ENCODE results near the gene DTX1.
A peak's percentile ranks its signal among the peaks of the same experiment; 100 is the strongest.

Gene DTX1

DNA sequence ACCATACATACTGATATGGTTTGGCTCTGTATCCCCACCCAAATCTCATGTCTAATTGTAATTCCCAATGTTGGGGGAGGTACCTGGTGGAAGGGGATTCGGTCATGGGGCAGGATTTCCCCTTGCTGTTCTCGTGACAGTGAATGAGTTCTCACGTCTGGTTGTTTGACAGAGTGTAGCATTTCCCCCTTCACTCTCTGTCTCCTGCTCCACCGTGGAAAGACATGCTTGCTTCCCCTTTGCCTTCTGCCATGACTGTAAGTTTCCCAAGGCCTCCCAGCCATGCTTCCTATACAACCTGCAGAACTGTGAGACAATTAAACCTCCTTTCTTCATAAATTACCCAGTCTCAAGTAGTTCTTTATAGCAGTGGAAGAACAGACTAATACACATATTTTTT, 28.8 kb upstream of the DTX1 start:
- H3K23ac ChIP-seq (ENCODE audit: low read length): no peak overlapping the region
- no peaks in the 10 kb centered on the region for H3K4me1 ChIP-seq (ENCODE audit: control insufficient read depth in 1 of 2, insufficient read depth in 2 of 2, low read length in 2 of 2)
- no peak overlapping the region for H3K9ac ChIP-seq (ENCODE audit: low read length)
- no peak overlapping the region for H2BK120ac ChIP-seq (ENCODE audit: insufficient read depth, low read length, poor library complexity)
- H2BK12ac ChIP-seq (ENCODE audit: low read length): no peak overlapping the region
- no peaks in the 10 kb centered on the region for H3K36me3 ChIP-seq (ENCODE audit: control insufficient read depth in 1 of 2, insufficient read depth in 2 of 2, low read length in 2 of 2)
- no peak overlapping the region for H2AFZ ChIP-seq (ENCODE audit: insufficient read depth, low read length, poor library complexity)
- no peak for DNase-seq
- H3K14ac ChIP-seq (ENCODE audit: low read length): no peak overlapping the region
- no peak overlapping the region for H3K27ac ChIP-seq (ENCODE audit: low read depth, low read length)
- H3K79me2 ChIP-seq (ENCODE audit: control insufficient read depth, insufficient read depth, low read length, poor library complexity): no peaks in the 10 kb centered on the region
- peaks cover 4% of the 10 kb centered on the region for H3K9me3 ChIP-seq (ENCODE audit: insufficient read depth, low read depth, low read length)
- no peak overlapping the region for H3K4me3 ChIP-seq (ENCODE audit: low read depth, low read length)
- H3K79me1 ChIP-seq (ENCODE audit: low read length): no peaks in the 10 kb centered on the region
- H4K12ac ChIP-seq (ENCODE audit: low read depth, low read length): no peak overlapping the region
- H2BK5ac ChIP-seq (ENCODE audit: low read depth, low read length, poor library complexity): no peak overlapping the region
- no CpG with 5 or more reads among the region's 4 CpGs for WGBS (ENCODE audit: extremely low coverage, insufficient coverage, insufficient read length)
- H3K4me2 ChIP-seq (ENCODE audit: low read length): no peak overlapping the region
- H3K27me3 ChIP-seq (ENCODE audit: insufficient read depth, low read length): no peaks in the 10 kb centered on the region
- H3K18ac ChIP-seq (ENCODE audit: low read length): no peak overlapping the region
- H2AK5ac ChIP-seq (ENCODE audit: low read length): no peak overlapping the region
- H4K91ac ChIP-seq (ENCODE audit: low read depth, low read length): no peak overlapping the region
- H3K4ac ChIP-seq (ENCODE audit: low read depth, low read length): no peak overlapping the region
- no peak overlapping the region for H4K8ac ChIP-seq (ENCODE audit: low read depth, low read length)

DNA sequence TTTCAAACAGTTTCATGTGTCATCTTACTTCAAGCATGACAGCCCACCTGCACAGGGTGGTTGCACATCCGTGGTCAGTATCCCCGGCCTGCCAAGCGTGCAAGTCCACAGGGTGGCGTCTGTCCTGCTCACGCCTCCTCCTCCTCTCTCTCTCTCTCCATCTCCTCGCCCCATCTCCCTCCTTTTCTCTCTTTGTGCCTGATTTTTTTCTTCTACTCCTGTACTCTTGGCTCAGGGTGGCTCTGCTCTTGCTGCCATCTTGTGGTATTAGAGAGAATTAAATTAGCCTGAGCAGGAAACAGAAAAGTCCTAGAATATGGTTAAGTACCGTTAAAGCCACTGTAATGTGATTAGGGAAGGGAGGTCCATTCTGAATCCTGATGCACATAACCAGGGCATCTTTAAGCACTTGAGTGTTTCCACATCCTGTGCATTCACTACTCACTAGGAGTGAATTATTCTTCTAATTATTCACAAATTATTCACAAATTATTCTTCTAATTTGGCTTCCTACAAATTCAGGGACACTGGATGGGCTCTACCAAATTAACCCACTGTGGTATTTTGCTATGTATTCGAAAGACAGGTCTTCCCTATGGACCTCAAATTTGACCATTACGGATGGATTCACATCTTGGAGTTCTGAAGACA, 25.5 kb upstream of the DTX1 start:
- Histone ChIP-seq H3K4ac (ENCODE audit: low read depth, low read length) (no peak overlapping the region), H3K36me3 (ENCODE audit: control insufficient read depth in 1 of 2, insufficient read depth in 2 of 2, low read length in 2 of 2) (no peaks in the 10 kb centered on the region), H3K14ac (ENCODE audit: low read length) (no peak overlapping the region), H3K79me2 (ENCODE audit: control insufficient read depth, insufficient read depth, low read length, poor library complexity) (no peaks in the 10 kb centered on the region), H3K4me2 (ENCODE audit: low read length) (no peak overlapping the region), H2BK120ac (ENCODE audit: insufficient read depth, low read length, poor library complexity) (no peak overlapping the region), H3K9me3 (ENCODE audit: insufficient read depth, low read depth, low read length) (peaks cover 4% of the 10 kb centered on the region), H3K4me3 (ENCODE audit: low read depth, low read length) (no peak overlapping the region), H4K12ac (ENCODE audit: low read depth, low read length) (no peak overlapping the region), H2AK5ac (ENCODE audit: low read length) (no peak overlapping the region), H3K9ac (ENCODE audit: low read length) (no peak overlapping the region), H4K91ac (ENCODE audit: low read depth, low read length) (no peak overlapping the region), H2BK5ac (ENCODE audit: low read depth, low read length, poor library complexity) (no peak overlapping the region), H3K27ac (ENCODE audit: low read depth, low read length) (no peak overlapping the region), H3K79me1 (ENCODE audit: low read length) (no peaks in the 10 kb centered on the region), H2AFZ (ENCODE audit: insufficient read depth, low read length, poor library complexity) (no peak overlapping the region), H2BK12ac (ENCODE audit: low read length) (no peak overlapping the region), H3K27me3 (ENCODE audit: insufficient read depth, low read length) (no peaks in the 10 kb centered on the region), H4K8ac (ENCODE audit: low read depth, low read length) (no peak overlapping the region), H3K4me1 (ENCODE audit: control insufficient read depth in 1 of 2, insufficient read depth in 2 of 2, low read length in 2 of 2) (no peaks in the 10 kb centered on the region), H3K18ac (ENCODE audit: low read length) (no peak overlapping the region), H3K23ac (ENCODE audit: low read length) (no peak overlapping the region)
- WGBS (ENCODE audit: extremely low coverage, insufficient coverage, insufficient read length): no CpG with 5 or more reads among the region's 9 CpGs
- peak; percentile 35 to 75 for DNase-seq

DNA sequence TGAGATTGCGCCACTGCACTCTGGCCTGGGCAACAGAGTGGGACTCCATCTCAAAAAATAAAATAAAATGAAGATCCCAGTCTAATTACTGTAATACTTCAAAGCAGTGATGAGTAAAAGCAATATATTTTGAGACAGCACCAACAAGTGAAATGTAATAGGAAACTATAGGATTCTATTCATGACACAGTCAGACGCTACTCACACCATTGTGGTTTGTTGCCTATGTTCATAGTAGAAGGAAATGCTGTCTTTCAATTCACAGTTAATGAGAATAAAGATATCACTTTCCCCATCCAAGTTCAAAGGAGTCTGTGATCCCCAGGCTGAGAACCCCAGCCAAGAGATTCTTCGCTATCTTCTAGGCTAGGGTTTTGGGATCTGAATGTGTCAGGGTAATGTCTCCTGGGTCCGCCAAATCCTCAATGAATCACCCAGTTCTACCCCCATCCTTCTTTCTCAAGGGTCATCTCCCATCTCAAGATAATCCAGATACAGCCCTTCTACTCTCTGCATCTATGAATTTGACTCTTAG, 16.6 kb upstream of the DTX1 start:
- no peak overlapping the region for H4K12ac ChIP-seq (ENCODE audit: low read depth, low read length)
- H2AK5ac ChIP-seq (ENCODE audit: low read length): no peak overlapping the region
- no peaks in the 10 kb centered on the region for H3K9me3 ChIP-seq (ENCODE audit: insufficient read depth, low read depth, low read length)
- H3K79me1 ChIP-seq (ENCODE audit: low read length): no peaks in the 10 kb centered on the region
- WGBS (ENCODE audit: extremely low coverage, insufficient coverage, insufficient read length): no CpG with 5 or more reads among the region's 4 CpGs
- no peak overlapping the region for H3K4me3 ChIP-seq (ENCODE audit: low read depth, low read length)
- H3K27me3 ChIP-seq (ENCODE audit: insufficient read depth, low read length): no peaks in the 10 kb centered on the region
- H4K91ac ChIP-seq (ENCODE audit: low read depth, low read length): no peak overlapping the region
- H4K8ac ChIP-seq (ENCODE audit: low read depth, low read length): no peak overlapping the region
- no peak overlapping the region for H2BK5ac ChIP-seq (ENCODE audit: low read depth, low read length, poor library complexity)
- H2BK120ac ChIP-seq (ENCODE audit: insufficient read depth, low read length, poor library complexity): no peak overlapping the region
- H3K4ac ChIP-seq (ENCODE audit: low read depth, low read length): no peak overlapping the region
- no peak overlapping the region for H3K23ac ChIP-seq (ENCODE audit: low read length)
- no peak overlapping the region for H3K9ac ChIP-seq (ENCODE audit: low read length)
- no peak overlapping the region for H2BK12ac ChIP-seq (ENCODE audit: low read length)
- H3K18ac ChIP-seq (ENCODE audit: low read length): no peak overlapping the region
- H3K27ac ChIP-seq (ENCODE audit: low read depth, low read length): no peak overlapping the region
- no peak overlapping the region for H3K14ac ChIP-seq (ENCODE audit: low read length)
- H3K4me2 ChIP-seq (ENCODE audit: low read length): no peak overlapping the region
- no peaks in the 10 kb centered on the region for H3K36me3 ChIP-seq (ENCODE audit: control insufficient read depth in 1 of 2, insufficient read depth in 2 of 2, low read length in 2 of 2)
- no peak overlapping the region for H2AFZ ChIP-seq (ENCODE audit: insufficient read depth, low read length, poor library complexity)
- peaks cover 0 to 2% of the 10 kb centered on the region in 2 experiments for H3K4me1 ChIP-seq (ENCODE audit: control insufficient read depth in 1 of 2, insufficient read depth in 2 of 2, low read length in 2 of 2)
- no peaks in the 10 kb centered on the region for H3K79me2 ChIP-seq (ENCODE audit: control insufficient read depth, insufficient read depth, low read length, poor library complexity)
- no peak for DNase-seq

DNA sequence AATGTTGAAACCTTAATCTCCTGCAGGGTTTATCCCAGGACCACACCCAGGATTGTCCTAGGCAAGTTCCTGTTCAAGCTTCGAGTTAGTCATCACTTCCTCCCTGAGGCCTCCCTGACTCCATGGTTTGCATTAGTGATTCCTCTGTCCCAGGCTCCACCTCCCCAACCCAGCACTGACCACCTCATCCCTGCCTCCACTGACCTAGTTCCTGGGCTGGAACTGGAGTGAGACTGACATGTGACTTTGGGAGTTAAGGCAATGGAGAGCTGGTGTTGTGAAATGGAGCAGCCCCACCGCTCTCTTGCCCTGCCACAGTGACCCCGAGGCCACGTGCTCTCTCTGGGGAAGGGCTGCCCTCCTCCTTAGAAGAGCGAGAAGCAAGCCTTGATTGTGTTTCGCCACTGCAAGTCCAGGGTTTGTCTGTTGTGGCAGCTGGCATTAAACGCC, 15.8 kb upstream of the DTX1 start:
- H3K9me3 ChIP-seq (ENCODE audit: insufficient read depth, low read depth, low read length): no peaks in the 10 kb centered on the region
- peak; percentile 14 to 46 for DNase-seq
- no peaks in the 10 kb centered on the region for H3K36me3 ChIP-seq (ENCODE audit: control insufficient read depth in 1 of 2, insufficient read depth in 2 of 2, low read length in 2 of 2)
- H4K8ac ChIP-seq (ENCODE audit: low read depth, low read length): no peak overlapping the region
- H3K79me1 ChIP-seq (ENCODE audit: low read length): no peaks in the 10 kb centered on the region
- H2AK5ac ChIP-seq (ENCODE audit: low read length): no peak overlapping the region
- no peak overlapping the region for H2AFZ ChIP-seq (ENCODE audit: insufficient read depth, low read length, poor library complexity)
- no peaks in the 10 kb centered on the region for H3K79me2 ChIP-seq (ENCODE audit: control insufficient read depth, insufficient read depth, low read length, poor library complexity)
- WGBS (ENCODE audit: extremely low coverage, insufficient coverage, insufficient read length): no CpG with 5 or more reads among the region's 7 CpGs
- H3K27me3 ChIP-seq (ENCODE audit: insufficient read depth, low read length): no peaks in the 10 kb centered on the region
- H4K91ac ChIP-seq (ENCODE audit: low read depth, low read length): no peak overlapping the region
- no peak overlapping the region for H3K23ac ChIP-seq (ENCODE audit: low read length)
- H3K14ac ChIP-seq (ENCODE audit: low read length): no peak overlapping the region
- H3K4me3 ChIP-seq (ENCODE audit: low read depth, low read length): no peak overlapping the region
- H3K4me1 ChIP-seq (ENCODE audit: control insufficient read depth in 1 of 2, insufficient read depth in 2 of 2, low read length in 2 of 2): peaks cover 0 to 2% of the 10 kb centered on the region in 2 experiments
- H3K18ac ChIP-seq (ENCODE audit: low read length): no peak overlapping the region
- H3K4ac ChIP-seq (ENCODE audit: low read depth, low read length): no peak overlapping the region
- no peak overlapping the region for H4K12ac ChIP-seq (ENCODE audit: low read depth, low read length)
- H2BK12ac ChIP-seq (ENCODE audit: low read length): no peak overlapping the region
- no peak overlapping the region for H3K4me2 ChIP-seq (ENCODE audit: low read length)
- no peak overlapping the region for H2BK5ac ChIP-seq (ENCODE audit: low read depth, low read length, poor library complexity)
- no peak overlapping the region for H3K27ac ChIP-seq (ENCODE audit: low read depth, low read length)
- H2BK120ac ChIP-seq (ENCODE audit: insufficient read depth, low read length, poor library complexity): no peak overlapping the region
- H3K9ac ChIP-seq (ENCODE audit: low read length): no peak overlapping the region

Data from trophoblast cell (in vitro differentiated cells and primary cell).